Body of pancreas (tissue), 4 donors: ENCODE data around the gene ACTN4.

Experiments
- CTCF ChIP-seq, 7 experiments: fragments of 450-650 bp in 4 of 7; fragments of 200-600 bp in 3 of 7; sonication (generic) in 3 of 7; IDR thresholded peaks; one replicate each; pipeline ENCODE4 v1.5.1; 2016 to 2019; ENCODE audit warnings: antibody characterized with exemption in 7 of 7
- POLR2A ChIP-seq, 3 donors: fragments of 450-650 bp; IDR thresholded peaks; one replicate each; pipeline ENCODE4 v1.6.1; 2016; ENCODE audit warnings: antibody characterized with exemption in 3 of 3, mild to moderate bottlenecking in 2 of 3

DNA sequence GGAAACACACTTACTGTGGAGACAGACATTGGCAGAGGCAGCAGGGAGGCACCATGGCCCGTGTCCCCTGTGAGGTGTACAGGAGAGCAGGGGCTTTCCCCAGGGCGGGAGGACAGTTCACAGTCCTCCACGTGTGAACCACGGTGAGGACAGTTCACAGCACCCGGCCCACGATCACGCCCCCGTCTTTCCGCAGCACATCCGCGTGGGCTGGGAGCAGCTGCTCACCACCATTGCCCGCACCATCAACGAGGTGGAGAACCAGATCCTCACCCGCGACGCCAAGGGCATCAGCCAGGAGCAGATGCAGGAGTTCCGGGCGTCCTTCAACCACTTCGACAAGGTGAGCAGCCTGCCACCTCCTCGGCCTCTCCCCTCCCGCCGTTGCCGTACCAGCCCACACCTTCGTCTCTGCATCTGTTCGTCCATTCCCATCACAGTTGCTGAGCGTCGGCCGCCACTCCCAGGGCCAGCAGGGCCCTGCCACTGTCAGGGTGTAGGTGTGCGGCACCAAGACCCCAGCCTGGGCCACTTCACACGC lies 79.4 kb downstream of the ACTN4 start:
- TF ChIP-seq CTCF (IDR thresholded peaks at IDR 0.05) (no peak), POLR2A (IDR thresholded peaks at IDR 0.05) (no peak)
